Stimulated activated naive CD4-positive, alpha-beta T cell (primary cell): ENCODE data around the gene GYS1.

Experiments used
- DNase-seq, 6 experiments: peaks; one replicate each; lab custom pipeline; 2025; lab: John Stamatoyannopoulos, UW

GYS1 gene

GRCh38 chr19:48988860-48989259 is 4.2 kb downstream of the GYS1 start:
- DNase-seq = no peak

GRCh38 chr19:48988286-48988685 is 4.8 kb downstream of the GYS1 start:
- DNase-seq = no peak

- no peak for DNase-seq
Measured at GRCh38 chr19:48987323-48987722, 5.8 kb downstream of the GYS1 start.

- DNase-seq = no peak
Measured at GRCh38 chr19:48986211-48986610, 6.9 kb downstream of the GYS1 start.

GRCh38 chr19:48985711-48986110 is 7.4 kb downstream of the GYS1 start:
- DNase-seq = no peak

- no peak for DNase-seq
Measured at GRCh38 chr19:48982280-48982679, 10.8 kb downstream of the GYS1 start.

GRCh38 chr19:48977061-48977460 is 16.0 kb downstream of the GYS1 start:
- no peak for DNase-seq

GRCh38 chr19:48975947-48976847 is 16.9 kb downstream of the GYS1 start:
- peak in 3 of 6 experiments; percentile 19 to 52 (median 35) for DNase-seq

GRCh38 chr19:48970923-48971395 is 22.1 kb downstream of the GYS1 start:
- peak; percentile 45 to 82 (median 71) for DNase-seq

- no peak for DNase-seq
Measured at GRCh38 chr19:48970139-48970766, 22.9 kb downstream of the GYS1 start.

GRCh38 chr19:48969276-48970138 is 23.6 kb downstream of the GYS1 start:
- DNase-seq = no peak

GRCh38 chr19:48968813-48969218 is 24.3 kb downstream of the GYS1 start:
- no peak for DNase-seq

GRCh38 chr19:48968179-48968661 is 24.9 kb downstream of the GYS1 start:
- no peak for DNase-seq

- no peak for DNase-seq
Measured at GRCh38 chr19:48967346-48968178, 25.5 kb downstream of the GYS1 start.

- DNase-seq = no peak
Measured at GRCh38 chr19:48966541-48967345, 26.4 kb downstream of the GYS1 start.

- peak; percentile 81 to 96 (median 87) for DNase-seq
Measured at GRCh38 chr19:48965806-48966540, 27.1 kb downstream of the GYS1 start.

- DNase-seq = peak; percentile 80 to 96 (median 86)
Measured at GRCh38 chr19:48965040-48965805, 27.9 kb downstream of the GYS1 start, which contains the start of gene FTL. TSS of gene FTL (plus strand) at chr19:48965309. CDS start at chr19:48965508, 199 bp downstream.

- DNase-seq = peak in 1 of 6 experiments; percentile 23
Measured at GRCh38 chr19:48964205-48965039, 28.7 kb downstream of the GYS1 start.
